MM.1S (cell line): Measurements from ENCODE around the gene RILPL1.

Experiments used
- DNase-seq: peaks from one replicate; pipeline ENCODE4 v3.0.0-alpha.2; 2015
- H2AFZ ChIP-seq: fragments of 300-600 bp; sonication (generic); 2 replicates; pipeline ENCODE4 v1.6.0; 2016; ENCODE audit warnings: antibody characterized with exemption, low read length
- H3F3A ChIP-seq: fragments of 300-600 bp; sonication (generic); 2 replicates; pipeline ENCODE4 v1.6.1; 2016; ENCODE audit warnings: mild to moderate bottlenecking, antibody characterized with exemption, low read length, moderate library complexity, mixed read lengths; ENCODE audit not compliant: insufficient read depth
- H3K27ac ChIP-seq: fragments of 300-600 bp; sonication (generic); 2 replicates; pipeline ENCODE4 v1.5.1; 2016; ENCODE audit warnings: mild to moderate bottlenecking, low read length
- H3K27me3 ChIP-seq: fragments of 300-600 bp; sonication (generic); replicated peaks from 2 replicates; pipeline ENCODE4 v1.6.0; 2016; ENCODE audit warnings: low read length; ENCODE audit not compliant: insufficient read depth
- H3K36me3 ChIP-seq: fragments of 300-600 bp; sonication (generic); replicated peaks from 2 replicates; pipeline ENCODE4 v1.6.1; 2016; ENCODE audit warnings: mild to moderate bottlenecking, low read length, mixed read lengths; ENCODE audit not compliant: insufficient read depth
- H3K4me1 ChIP-seq: fragments of 300-600 bp; sonication (generic); 2 replicates; pipeline ENCODE4 v1.6.1; 2016; ENCODE audit warnings: low read length, mixed read lengths
- H3K4me2 ChIP-seq: fragments of 300-600 bp; sonication (generic); 2 replicates; pipeline ENCODE4 v1.6.0; 2016; ENCODE audit warnings: low read depth, low read length
- H3K4me3 ChIP-seq: fragments of 300-600 bp; sonication (generic); 2 replicates; pipeline ENCODE4 v1.5.1; 2016; ENCODE audit warnings: low read length, mixed read lengths
- H3K79me2 ChIP-seq: fragments of 300-600 bp; sonication (generic); 2 replicates; pipeline ENCODE4 v1.6.1; 2016; ENCODE audit warnings: mixed run types, low read length, mixed read lengths
- H3K9ac ChIP-seq: fragments of 300-600 bp; sonication (generic); 2 replicates; pipeline ENCODE4 v1.6.1; 2016; ENCODE audit warnings: low read length, mixed read lengths
- H3K9me2 ChIP-seq: fragments of 300-600 bp; sonication (generic); replicated peaks from 2 replicates; pipeline ENCODE4 v1.6.1; 2016; ENCODE audit warnings: mild to moderate bottlenecking, low read length, mixed read lengths; ENCODE audit not compliant: insufficient read depth
- H3K9me3 ChIP-seq: fragments of 300-600 bp; sonication (generic); replicated peaks from 2 replicates; pipeline ENCODE4 v1.6.1; 2016; ENCODE audit warnings: mild to moderate bottlenecking, low read length, mixed read lengths; ENCODE audit not compliant: insufficient read depth
- H4K20me1 ChIP-seq: fragments of 300-600 bp; sonication (generic); 2 replicates; pipeline ENCODE4 v1.6.1; 2016; ENCODE audit warnings: mild to moderate bottlenecking, low read length, moderate library complexity, mixed read lengths; ENCODE audit not compliant: insufficient read depth
- EZH2 ChIP-seq: fragments of 300-600 bp; sonication (generic); optimal IDR thresholded peaks from 2 replicates; pipeline ENCODE3; 2017; ENCODE audit warnings: low read depth, mild to moderate bottlenecking, antibody characterized with exemption, low read length, mixed read lengths
- EZH2phosphoT487 ChIP-seq: fragments of 300-600 bp; sonication (generic); IDR thresholded peaks from 2 replicates; pipeline ENCODE4 v1.6.1; 2018; ENCODE audit warnings: antibody characterized with exemption, low read length
- TF ChIP-seq, protein P1 (sequence below): fragments of 300-600 bp; sonication (generic); IDR thresholded peaks from 2 replicates; pipeline ENCODE4 v1.5.1; 2016; ENCODE audit warnings: antibody characterized with exemption, low read length, mixed read lengths

Gene RILPL1

DNA sequence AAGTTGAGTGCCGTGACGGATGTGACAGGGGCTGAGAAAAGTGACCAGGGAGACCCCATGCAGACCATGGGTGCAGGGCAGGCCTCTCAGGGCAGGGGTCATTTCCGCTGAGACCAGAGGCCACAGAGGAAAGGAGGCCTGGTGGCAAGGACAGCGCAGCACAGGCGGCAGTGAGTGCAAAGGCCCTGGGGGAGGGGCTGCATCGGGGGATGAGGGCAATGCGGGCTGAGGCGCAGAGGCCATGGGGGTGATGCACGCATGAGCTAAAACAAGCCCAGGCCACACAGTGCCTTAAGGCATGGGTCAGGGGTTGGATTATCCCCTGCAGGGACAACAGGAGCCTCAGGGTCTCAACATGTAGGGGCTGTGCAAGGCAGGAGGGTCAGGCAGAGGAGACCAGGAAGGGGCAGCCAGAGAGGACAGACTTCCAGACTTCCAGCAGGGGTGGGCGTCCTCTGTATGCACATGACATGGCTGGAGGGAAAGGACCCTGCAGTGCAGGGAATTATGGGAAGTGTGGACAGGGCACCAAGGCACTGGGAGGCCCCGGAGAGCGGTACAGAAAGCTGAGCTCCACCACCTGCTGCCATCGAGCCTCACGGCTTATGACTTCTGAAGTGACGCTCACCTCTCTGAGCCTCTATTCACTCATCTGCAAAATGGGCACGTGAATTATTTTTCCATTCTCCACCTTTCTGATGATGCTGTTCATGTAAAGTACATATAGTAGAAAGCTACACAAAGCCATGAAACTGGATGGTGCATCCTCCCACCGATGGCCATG is 27.3 kb downstream of the RILPL1 start:
- H3K9ac ChIP-seq = no peak overlapping the region

DNA sequence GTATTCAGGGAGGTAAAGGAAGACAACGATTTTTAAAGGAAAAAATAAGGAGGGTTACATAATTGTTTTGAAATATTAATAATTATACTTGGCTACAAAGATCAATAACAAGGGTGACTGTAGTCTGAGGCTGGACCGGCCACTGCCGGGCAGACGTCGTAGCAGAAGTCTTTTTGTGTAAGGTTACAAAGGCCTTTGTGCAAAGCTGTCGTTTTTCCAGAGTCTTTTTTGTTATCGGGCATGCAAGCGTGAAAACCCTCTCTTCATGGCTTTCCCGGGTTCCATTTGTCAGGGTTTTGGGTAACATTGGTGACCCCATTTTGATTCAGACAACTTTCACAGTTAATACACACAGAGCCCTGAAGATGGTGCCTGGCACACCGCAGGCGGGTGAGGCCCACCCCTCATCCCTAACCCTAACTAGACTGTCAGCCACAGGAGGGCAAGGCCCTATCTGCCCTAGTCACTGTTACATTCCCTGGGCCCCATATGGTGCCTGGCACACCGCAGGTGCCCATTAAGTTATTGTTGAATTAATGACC is 31.3 kb downstream of the RILPL1 start:
- no peak for DNase-seq
- Histone ChIP-seq H3K4me3 (no peak overlapping the region), H3K4me1 (no peaks in the 10 kb centered on the region), H3K4me2 (no peak overlapping the region), H3K27me3 (no peaks in the 10 kb centered on the region), H3K9ac (no peak overlapping the region), H3K27ac (no peak overlapping the region), H3F3A (no peaks in the 10 kb centered on the region), H3K36me3 (no peaks in the 10 kb centered on the region), H4K20me1 (no peaks in the 10 kb centered on the region), H3K9me3 (no peaks in the 10 kb centered on the region), H2AFZ (no peak overlapping the region), H3K79me2 (no peaks in the 10 kb centered on the region), H3K9me2 (no peaks in the 10 kb centered on the region)
- TF ChIP-seq EZH2 (no peak), EZH2phosphoT487 (no peak)
- TF ChIP-seq, protein P1, sequence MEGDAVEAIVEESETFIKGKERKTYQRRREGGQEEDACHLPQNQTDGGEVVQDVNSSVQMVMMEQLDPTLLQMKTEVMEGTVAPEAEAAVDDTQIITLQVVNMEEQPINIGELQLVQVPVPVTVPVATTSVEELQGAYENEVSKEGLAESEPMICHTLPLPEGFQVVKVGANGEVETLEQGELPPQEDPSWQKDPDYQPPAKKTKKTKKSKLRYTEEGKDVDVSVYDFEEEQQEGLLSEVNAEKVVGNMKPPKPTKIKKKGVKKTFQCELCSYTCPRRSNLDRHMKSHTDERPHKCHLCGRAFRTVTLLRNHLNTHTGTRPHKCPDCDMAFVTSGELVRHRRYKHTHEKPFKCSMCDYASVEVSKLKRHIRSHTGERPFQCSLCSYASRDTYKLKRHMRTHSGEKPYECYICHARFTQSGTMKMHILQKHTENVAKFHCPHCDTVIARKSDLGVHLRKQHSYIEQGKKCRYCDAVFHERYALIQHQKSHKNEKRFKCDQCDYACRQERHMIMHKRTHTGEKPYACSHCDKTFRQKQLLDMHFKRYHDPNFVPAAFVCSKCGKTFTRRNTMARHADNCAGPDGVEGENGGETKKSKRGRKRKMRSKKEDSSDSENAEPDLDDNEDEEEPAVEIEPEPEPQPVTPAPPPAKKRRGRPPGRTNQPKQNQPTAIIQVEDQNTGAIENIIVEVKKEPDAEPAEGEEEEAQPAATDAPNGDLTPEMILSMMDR = no peak

More for the DNA sequence above, 27.3 kb downstream of the RILPL1 start:
- H3K4me1 ChIP-seq = no peaks in the 10 kb centered on the region
- H3K79me2 ChIP-seq = no peaks in the 10 kb centered on the region
- H3K4me2 ChIP-seq = no peak overlapping the region
- no peaks in the 10 kb centered on the region for H3K27me3 ChIP-seq
- no peaks in the 10 kb centered on the region for H3K9me3 ChIP-seq
- no peaks in the 10 kb centered on the region for H3K36me3 ChIP-seq
- no peak overlapping the region for H3K27ac ChIP-seq
- H4K20me1 ChIP-seq = no peaks in the 10 kb centered on the region
- no peak overlapping the region for H2AFZ ChIP-seq
- DNase-seq = no peak
- no peaks in the 10 kb centered on the region for H3F3A ChIP-seq
- H3K4me3 ChIP-seq = no peak overlapping the region
- no peaks in the 10 kb centered on the region for H3K9me2 ChIP-seq
- TF ChIP-seq, protein P1 = no peak
- TF ChIP-seq EZH2 (no peak), EZH2phosphoT487 (no peak)

DNA sequence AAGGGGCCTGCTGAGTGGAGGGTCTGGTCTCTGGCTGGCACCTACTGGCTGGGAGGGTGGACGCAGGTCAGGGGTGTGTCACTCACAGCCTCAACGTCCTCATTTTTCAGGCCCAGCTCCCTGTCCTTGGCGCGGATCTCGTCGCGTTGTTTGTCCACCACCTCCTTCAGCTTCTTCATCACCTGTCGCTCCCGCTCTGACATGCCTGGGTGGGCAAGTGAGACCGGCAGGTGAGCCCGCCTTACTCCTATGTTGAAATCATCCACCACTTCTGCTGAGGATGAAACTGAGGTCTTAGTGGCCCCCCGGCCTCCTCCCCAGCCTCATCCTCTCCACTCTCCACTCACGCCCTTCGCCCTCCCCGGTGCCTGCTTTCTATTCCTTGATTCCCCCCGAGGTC is 34.2 kb downstream of the RILPL1 start:
- H3F3A ChIP-seq = no peaks in the 10 kb centered on the region
- no peak overlapping the region for H3K9ac ChIP-seq
- H3K27ac ChIP-seq = no peak overlapping the region
- no peaks in the 10 kb centered on the region for H4K20me1 ChIP-seq
- no peaks in the 10 kb centered on the region for H3K27me3 ChIP-seq
- no peak overlapping the region for H3K4me2 ChIP-seq
- no peak for DNase-seq
- H2AFZ ChIP-seq = no peak overlapping the region
- no peaks in the 10 kb centered on the region for H3K79me2 ChIP-seq
- H3K9me3 ChIP-seq = no peaks in the 10 kb centered on the region
- no peak overlapping the region for H3K4me3 ChIP-seq
- no peaks in the 10 kb centered on the region for H3K9me2 ChIP-seq
- TF ChIP-seq, protein P1 = no peak
- no peak for TF ChIP-seq EZH2phosphoT487
- no peak for TF ChIP-seq EZH2
- no peaks in the 10 kb centered on the region for H3K36me3 ChIP-seq
- H3K4me1 ChIP-seq = no peaks in the 10 kb centered on the region
